SK-N-SH (cell line): ENCODE data around the gene MGAT4A. TPM values are rescaled to one million over a fixed set of nuclear protein-coding genes. Genes with fewer than 3 reads are reported as not detected.

Source experiments
- CTCF ChIA-PET: fragments of 300-600, 350-600 bp; formaldehyde crosslinking; extraction: SDS; loops from one replicate; lab custom pipeline; 2021; lab: Yijun Ruan, JAX
- POLR2A ChIA-PET: fragments of 350-600 bp; sonication (Branson Sonifier 250); formaldehyde crosslinking; extraction: SDS; loops from one replicate; lab custom pipeline; 2020; ENCODE audit warnings: antibody characterized with exemption, inconsistent platforms; lab: Yijun Ruan, JAX
- DNase-seq: peaks from one replicate; pipeline ENCODE4 v3.0.0; 2012
- H2AFZ ChIP-seq: fragments of 200-600 bp; sonication (generic); 2 replicates; pipeline ENCODE4 v1.8.1; 2016; ENCODE audit warnings: antibody characterized with exemption, mild to moderate bottlenecking, low read depth
- H3F3A ChIP-seq: fragments of 200-600 bp; sonication (generic); replicated peaks from 2 replicates; pipeline ENCODE3; 2016; ENCODE audit warnings: antibody characterized with exemption, mild to moderate bottlenecking; ENCODE audit not compliant: insufficient read depth
- H3K27ac ChIP-seq, 2 experiments: fragments of 200-500 bp in 1 of 2; fragments of 200-600 bp in 1 of 2; sonication (Bioruptor generic) in 1 of 2; sonication (generic), shearing (Covaris generic) in 1 of 2; 2 replicates each; pipeline versions ENCODE4 v1.5.1 to v1.6.1; 2014 to 2016; ENCODE audit warnings: low read depth in 2 of 2, inconsistent platforms in 1 of 2, low read length in 1 of 2, mild to moderate bottlenecking in 1 of 2, mixed read lengths in 1 of 2
- H3K27me3 ChIP-seq: fragments of 200-600 bp; sonication (generic), shearing (Covaris generic); 2 replicates; pipeline ENCODE4 v1.6.1; 2016; ENCODE audit warnings: mixed run types; ENCODE audit not compliant: insufficient read depth
- H3K36me3 ChIP-seq, 2 experiments: fragments of 200-500 bp in 1 of 2; fragments of 200-600 bp in 1 of 2; sonication (Bioruptor generic) in 1 of 2; sonication (generic) in 1 of 2; replicated peaks in 1 of 2; 2 replicates each; pipeline versions ENCODE3 to v1.5.1; 2014 to 2016; ENCODE audit warnings: low read length in 1 of 2, mild to moderate bottlenecking in 1 of 2; ENCODE audit not compliant: insufficient read depth in 2 of 2, control insufficient read depth in 1 of 2
- H3K4me1 ChIP-seq, 2 experiments: fragments of 200-500 bp in 1 of 2; fragments of 200-600 bp in 1 of 2; sonication (Bioruptor generic) in 1 of 2; sonication (generic), shearing (Covaris generic) in 1 of 2; 2 replicates each; pipeline versions ENCODE4 v1.5.1 to v1.6.1; 2014 to 2016; ENCODE audit warnings: low read depth in 1 of 2, low read length in 1 of 2, mixed run types in 1 of 2; ENCODE audit not compliant: insufficient read depth in 2 of 2, control insufficient read depth in 1 of 2
- H3K4me2 ChIP-seq: fragments of 200-600 bp; sonication (generic), shearing (Covaris generic); 2 replicates; pipeline ENCODE4 v1.6.1; 2017; ENCODE audit warnings: mixed run types
- H3K4me3 ChIP-seq, 2 experiments: fragments of 200-500 bp in 1 of 2; fragments of 200-600 bp in 1 of 2; sonication (Bioruptor generic) in 1 of 2; sonication (generic), shearing (Covaris generic) in 1 of 2; 2 replicates each; pipeline versions ENCODE4 v1.5.1 to v1.8.1; 2014 to 2016; ENCODE audit warnings: low read depth in 2 of 2, inconsistent platforms in 1 of 2, low read length in 1 of 2, mild to moderate bottlenecking in 1 of 2, mixed read lengths in 1 of 2, moderate library complexity in 1 of 2
- H3K79me2 ChIP-seq: fragments of 200-600 bp; sonication (generic); 2 replicates; pipeline ENCODE4 v1.8.1; 2017; ENCODE audit warnings: mild to moderate bottlenecking; ENCODE audit not compliant: insufficient read depth
- H3K9ac ChIP-seq: fragments of 200-600 bp; sonication (generic); 2 replicates; pipeline ENCODE4 v1.6.1; 2017; ENCODE audit warnings: mixed run types
- H3K9me2 ChIP-seq: fragments of 200-600 bp; sonication (generic); 2 replicates; pipeline ENCODE4 v1.6.1; 2017; ENCODE audit warnings: mixed run types
- H3K9me3 ChIP-seq: fragments of 200-600 bp; sonication (generic); 2 replicates; pipeline ENCODE4 v1.6.1; 2017; ENCODE audit warnings: mixed run types, mild to moderate bottlenecking, moderate library complexity
- H4K20me1 ChIP-seq: fragments of 200-600 bp; sonication (generic); 2 replicates; pipeline ENCODE4 v1.6.1; 2017; ENCODE audit warnings: mild to moderate bottlenecking, mixed run types; ENCODE audit not compliant: insufficient read depth
- EP300 ChIP-seq, 2 experiments: IDR thresholded peaks; 2 replicates each; pipeline versions ENCODE4 v1.4.0 to v1.6.1; 2012; ENCODE audit warnings: borderline replicate concordance in 1 of 2, low read depth in 1 of 2, low read length in 1 of 2
- EZH2phosphoT487 ChIP-seq: fragments of 200-600 bp; sonication (generic); IDR thresholded peaks from 2 replicates; pipeline ENCODE4 v1.6.1; 2017; ENCODE audit warnings: low read depth, mixed run types, mild to moderate bottlenecking, antibody characterized with exemption, moderate library complexity, borderline replicate concordance
- FOSL2 ChIP-seq: IDR thresholded peaks from 2 replicates; pipeline ENCODE4 v1.4.0; 2012; ENCODE audit warnings: low read depth, mild to moderate bottlenecking, moderate library complexity, borderline replicate concordance
- FOXJ3 ChIP-seq: sonication (generic); formaldehyde crosslinking; IDR thresholded peaks from 2 replicates; pipeline ENCODE4 v1.5.1; 2020; ENCODE audit warnings: mild to moderate bottlenecking, missing genetic modification reagents
- FOXM1 ChIP-seq: IDR thresholded peaks from 2 replicates; pipeline ENCODE4 v1.4.0; 2012; ENCODE audit warnings: low read depth, mild to moderate bottlenecking
- GATA2 ChIP-seq: sonication (generic); formaldehyde crosslinking; IDR thresholded peaks from 2 replicates; pipeline ENCODE4 v1.5.0; 2020; ENCODE audit warnings: mild to moderate bottlenecking, missing genetic modification reagents
- MXI1 ChIP-seq: IDR thresholded peaks from 2 replicates; pipeline ENCODE4 v1.6.1; 2012; ENCODE audit warnings: mild to moderate bottlenecking, low read depth, low read length, improper control_type of control experiment
- TCF12 ChIP-seq: IDR thresholded peaks from 2 replicates; pipeline ENCODE4 v1.4.0; 2012
- WGBS: methylation state at CpG from one replicate; pipeline ENCODE4 v1.1.6; 2017; ENCODE audit warnings: low lambda C conversion rate; 5-methylcytosine and 5-hydroxymethylcytosine counted together
- polyA plus RNA-seq, 3 experiments: library from polyadenylated mRNA; depleted of rRNA; stranded (reverse); fragments of >200 nt; gene quantifications; 2 replicates each; pipeline ENCODE4 v1.2.3, GENCODE V29; 2012
- TF ChIP-seq, protein P1 (sequence below): IDR thresholded peaks from 2 replicates; pipeline ENCODE4 v1.6.1; 2012; ENCODE audit warnings: mild to moderate bottlenecking, low read depth, low read length, moderate library complexity
- TF ChIP-seq, protein P2 (sequence below): fragments of 150-350 bp; IDR thresholded peaks from 2 replicates; pipeline ENCODE4 v1.6.1; 2017; ENCODE audit warnings: antibody characterized with exemption, low read length, low read depth, borderline replicate concordance
- TF ChIP-seq, protein P3 (sequence below): fragments of 200-600 bp; sonication (generic); IDR thresholded peaks from 2 replicates; pipeline ENCODE4 v1.6.1; 2017; ENCODE audit warnings: antibody characterized with exemption, mild to moderate bottlenecking, moderate library complexity

Gene MGAT4A
- polyA plus RNA-seq, 1 of the 3 experiments (the other 2 are of a cell fraction) = 0.07 TPM

DNA sequence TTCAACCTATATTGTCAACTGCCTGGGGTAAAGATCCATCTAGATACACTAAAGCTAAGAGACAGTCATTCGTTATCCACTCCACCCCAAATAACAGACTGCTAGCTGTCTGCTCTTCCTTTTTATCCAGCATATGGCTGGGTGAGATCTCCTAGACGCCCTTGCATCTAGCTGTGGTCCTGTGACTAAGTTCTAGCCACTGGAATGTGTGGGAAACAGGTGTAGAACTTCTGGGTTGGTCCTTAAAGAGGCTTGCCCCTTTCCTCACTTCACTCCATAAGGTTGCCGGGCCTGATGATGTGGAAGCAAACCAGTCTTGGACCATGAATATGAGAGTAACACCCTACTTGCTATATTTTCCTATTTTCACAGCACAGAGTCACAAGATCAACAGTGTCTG lies 125.9 kb downstream of the MGAT4A start:
- H3K36me3 ChIP-seq = peaks cover 26 to 30% of the 10 kb centered on the region in 2 experiments
- DNase-seq = no peak
- no peaks in the 10 kb centered on the region; the same call in 1 of the 2 replicates for H4K20me1 ChIP-seq
- no peak overlapping the region for H2AFZ ChIP-seq
- 58% methylated on average over 3 of the region's 3 CpGs for WGBS
- no peaks in the 10 kb centered on the region for H3K9me3 ChIP-seq
- no peak overlapping the region for H3K4me2 ChIP-seq
- ChIA-PET POLR2A (no interaction called here), CTCF (interaction anchor here (0.8 to 2.3 kb wide), 4 partner anchors 13 to 192 kb away, joined by 3 to 9 read pairs (median 4); no protein-coding TSS in a partner anchor)
- H3K79me2 ChIP-seq = peaks cover 61% of the 10 kb centered on the region
- H3K4me3 ChIP-seq = no peak overlapping the region
- H3K4me1 ChIP-seq = peaks cover 5 to 49% of the 10 kb centered on the region in 2 experiments; a peak in 3 of 4 replicates
- H3K9ac ChIP-seq = no peak overlapping the region
- TF ChIP-seq, protein P1, sequence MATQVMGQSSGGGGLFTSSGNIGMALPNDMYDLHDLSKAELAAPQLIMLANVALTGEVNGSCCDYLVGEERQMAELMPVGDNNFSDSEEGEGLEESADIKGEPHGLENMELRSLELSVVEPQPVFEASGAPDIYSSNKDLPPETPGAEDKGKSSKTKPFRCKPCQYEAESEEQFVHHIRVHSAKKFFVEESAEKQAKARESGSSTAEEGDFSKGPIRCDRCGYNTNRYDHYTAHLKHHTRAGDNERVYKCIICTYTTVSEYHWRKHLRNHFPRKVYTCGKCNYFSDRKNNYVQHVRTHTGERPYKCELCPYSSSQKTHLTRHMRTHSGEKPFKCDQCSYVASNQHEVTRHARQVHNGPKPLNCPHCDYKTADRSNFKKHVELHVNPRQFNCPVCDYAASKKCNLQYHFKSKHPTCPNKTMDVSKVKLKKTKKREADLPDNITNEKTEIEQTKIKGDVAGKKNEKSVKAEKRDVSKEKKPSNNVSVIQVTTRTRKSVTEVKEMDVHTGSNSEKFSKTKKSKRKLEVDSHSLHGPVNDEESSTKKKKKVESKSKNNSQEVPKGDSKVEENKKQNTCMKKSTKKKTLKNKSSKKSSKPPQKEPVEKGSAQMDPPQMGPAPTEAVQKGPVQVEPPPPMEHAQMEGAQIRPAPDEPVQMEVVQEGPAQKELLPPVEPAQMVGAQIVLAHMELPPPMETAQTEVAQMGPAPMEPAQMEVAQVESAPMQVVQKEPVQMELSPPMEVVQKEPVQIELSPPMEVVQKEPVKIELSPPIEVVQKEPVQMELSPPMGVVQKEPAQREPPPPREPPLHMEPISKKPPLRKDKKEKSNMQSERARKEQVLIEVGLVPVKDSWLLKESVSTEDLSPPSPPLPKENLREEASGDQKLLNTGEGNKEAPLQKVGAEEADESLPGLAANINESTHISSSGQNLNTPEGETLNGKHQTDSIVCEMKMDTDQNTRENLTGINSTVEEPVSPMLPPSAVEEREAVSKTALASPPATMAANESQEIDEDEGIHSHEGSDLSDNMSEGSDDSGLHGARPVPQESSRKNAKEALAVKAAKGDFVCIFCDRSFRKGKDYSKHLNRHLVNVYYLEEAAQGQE = no peak
- TF ChIP-seq, protein P2, sequence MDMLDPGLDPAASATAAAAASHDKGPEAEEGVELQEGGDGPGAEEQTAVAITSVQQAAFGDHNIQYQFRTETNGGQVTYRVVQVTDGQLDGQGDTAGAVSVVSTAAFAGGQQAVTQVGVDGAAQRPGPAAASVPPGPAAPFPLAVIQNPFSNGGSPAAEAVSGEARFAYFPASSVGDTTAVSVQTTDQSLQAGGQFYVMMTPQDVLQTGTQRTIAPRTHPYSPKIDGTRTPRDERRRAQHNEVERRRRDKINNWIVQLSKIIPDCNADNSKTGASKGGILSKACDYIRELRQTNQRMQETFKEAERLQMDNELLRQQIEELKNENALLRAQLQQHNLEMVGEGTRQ = no peak
- TF ChIP-seq, all 33 proteins: peak for 0
- peak overlapping the region in 1 of 2 experiments; percentile 74; a peak in 2 of 4 replicates for H3K27ac ChIP-seq
- no peaks in the 10 kb centered on the region for H3K27me3 ChIP-seq
- H3F3A ChIP-seq = peaks cover 7% of the 10 kb centered on the region
- H3K9me2 ChIP-seq = no peaks in the 10 kb centered on the region

DNA sequence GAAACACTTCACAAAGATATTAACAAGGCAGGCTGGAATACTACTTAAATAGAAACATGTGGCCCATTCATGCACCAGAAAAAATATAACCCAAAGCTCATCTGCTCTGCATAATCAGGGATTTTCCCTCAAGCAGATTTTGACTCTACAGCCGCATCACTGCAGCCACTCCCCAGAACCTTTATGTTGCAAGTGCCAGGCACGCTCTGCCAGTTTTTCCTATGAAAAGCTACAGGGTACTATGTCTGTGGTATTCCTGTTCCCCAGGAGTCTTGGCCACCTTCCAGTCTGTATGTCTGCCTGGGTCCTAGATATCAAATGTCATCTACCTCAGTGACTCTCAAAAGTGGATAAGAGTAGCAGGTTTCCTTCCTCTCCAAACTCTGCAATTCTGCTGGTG lies 126.4 kb downstream of the MGAT4A start:
- Histone ChIP-seq H3K27ac (peak overlapping the region in 1 of 2 experiments; percentile 74; a peak in 2 of 4 replicates), H2AFZ (no peak overlapping the region), H3K9ac (no peak overlapping the region), H3K4me2 (no peak overlapping the region), H3K9me3 (no peaks in the 10 kb centered on the region), H4K20me1 (no peaks in the 10 kb centered on the region; the same call in 1 of the 2 replicates), H3F3A (peaks cover 13% of the 10 kb centered on the region), H3K4me1 (peaks cover 5 to 44% of the 10 kb centered on the region in 2 experiments; a peak in 3 of 4 replicates), H3K27me3 (no peaks in the 10 kb centered on the region), H3K4me3 (no peak overlapping the region), H3K79me2 (peaks cover 56% of the 10 kb centered on the region), H3K9me2 (no peaks in the 10 kb centered on the region), H3K36me3 (peaks cover 23 to 35% of the 10 kb centered on the region in 2 experiments)
- TF ChIP-seq, protein P3, sequence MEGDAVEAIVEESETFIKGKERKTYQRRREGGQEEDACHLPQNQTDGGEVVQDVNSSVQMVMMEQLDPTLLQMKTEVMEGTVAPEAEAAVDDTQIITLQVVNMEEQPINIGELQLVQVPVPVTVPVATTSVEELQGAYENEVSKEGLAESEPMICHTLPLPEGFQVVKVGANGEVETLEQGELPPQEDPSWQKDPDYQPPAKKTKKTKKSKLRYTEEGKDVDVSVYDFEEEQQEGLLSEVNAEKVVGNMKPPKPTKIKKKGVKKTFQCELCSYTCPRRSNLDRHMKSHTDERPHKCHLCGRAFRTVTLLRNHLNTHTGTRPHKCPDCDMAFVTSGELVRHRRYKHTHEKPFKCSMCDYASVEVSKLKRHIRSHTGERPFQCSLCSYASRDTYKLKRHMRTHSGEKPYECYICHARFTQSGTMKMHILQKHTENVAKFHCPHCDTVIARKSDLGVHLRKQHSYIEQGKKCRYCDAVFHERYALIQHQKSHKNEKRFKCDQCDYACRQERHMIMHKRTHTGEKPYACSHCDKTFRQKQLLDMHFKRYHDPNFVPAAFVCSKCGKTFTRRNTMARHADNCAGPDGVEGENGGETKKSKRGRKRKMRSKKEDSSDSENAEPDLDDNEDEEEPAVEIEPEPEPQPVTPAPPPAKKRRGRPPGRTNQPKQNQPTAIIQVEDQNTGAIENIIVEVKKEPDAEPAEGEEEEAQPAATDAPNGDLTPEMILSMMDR = no peak
- TF ChIP-seq FOXJ3 (CRISPR knock-in tag) (no peak), EZH2phosphoT487 (no peak), FOXM1 (no peak), TCF12 (no peak), FOSL2 (no peak), EP300 (IDR thresholded peaks at IDR 0.05; ENCODE audit: borderline replicate concordance in 1 of 2, low read depth in 1 of 2, low read length in 1 of 2) (0 out of 4 replicates have a peak, but pooled peaks of 1 of the 2 experiments have one; percentile 28), GATA2 (CRISPR knock-in tag) (peak; percentile 14; the same call in 1 of the 2 replicates), MXI1 (peak; percentile 63; the same call in 1 of the 2 replicates)
- ChIA-PET POLR2A (no interaction called here), CTCF (interaction anchor here (0.8 to 2.3 kb wide), 4 partner anchors 14 to 191 kb away, joined by 3 to 9 read pairs (median 4); no protein-coding TSS in a partner anchor)
- WGBS = 78% methylated on average over 2 of the region's 2 CpGs
- DNase-seq = peak; percentile 50
